ENCODE measurements around the gene NFAM1.

DNA sequence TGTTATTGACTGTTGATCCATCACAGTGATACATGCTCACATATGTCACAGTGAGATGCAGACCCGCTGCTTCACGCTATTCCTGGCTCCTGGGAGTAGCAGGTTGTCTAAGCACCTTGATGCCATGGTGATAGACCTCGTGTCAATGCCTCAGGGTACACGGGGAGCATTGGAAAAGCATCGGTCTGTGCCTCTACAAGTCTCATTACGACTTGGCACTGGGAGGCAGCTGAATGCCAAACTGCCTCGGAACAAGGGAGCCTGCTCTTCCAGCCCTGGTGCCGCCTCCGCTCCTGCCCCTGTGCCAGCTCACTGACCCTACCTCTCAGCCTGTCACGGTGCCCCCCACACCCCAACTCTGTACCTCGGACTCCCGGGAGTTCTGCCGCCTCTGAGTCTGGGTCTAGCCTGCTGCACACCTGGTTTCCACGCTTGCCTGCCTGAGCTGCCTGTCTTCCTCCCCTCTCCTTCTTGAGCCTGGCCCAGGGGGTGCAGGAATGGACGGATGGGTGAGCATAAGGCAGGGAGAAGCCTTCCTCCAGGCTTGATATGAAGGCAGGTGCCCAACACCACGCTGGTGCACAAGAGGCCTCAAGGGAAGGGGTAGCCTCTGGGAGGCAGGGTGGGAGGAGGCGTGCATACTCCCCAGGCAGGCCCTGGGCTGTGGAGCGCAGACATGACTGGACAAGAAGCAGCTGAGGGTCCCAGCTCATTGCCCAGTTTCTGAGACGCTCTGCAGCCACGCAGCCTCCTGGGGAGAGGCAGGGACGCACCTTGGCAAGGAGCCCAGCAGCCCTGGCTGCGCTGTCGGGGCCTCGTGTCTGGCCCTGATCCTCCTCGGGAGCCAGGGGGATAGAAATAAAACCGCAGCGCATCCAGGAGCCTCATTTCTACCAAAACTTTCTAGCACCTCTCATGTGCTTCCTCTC lies 1.8 kb upstream of the NFAM1 start:
- TF ChIP-seq, protein P1, sequence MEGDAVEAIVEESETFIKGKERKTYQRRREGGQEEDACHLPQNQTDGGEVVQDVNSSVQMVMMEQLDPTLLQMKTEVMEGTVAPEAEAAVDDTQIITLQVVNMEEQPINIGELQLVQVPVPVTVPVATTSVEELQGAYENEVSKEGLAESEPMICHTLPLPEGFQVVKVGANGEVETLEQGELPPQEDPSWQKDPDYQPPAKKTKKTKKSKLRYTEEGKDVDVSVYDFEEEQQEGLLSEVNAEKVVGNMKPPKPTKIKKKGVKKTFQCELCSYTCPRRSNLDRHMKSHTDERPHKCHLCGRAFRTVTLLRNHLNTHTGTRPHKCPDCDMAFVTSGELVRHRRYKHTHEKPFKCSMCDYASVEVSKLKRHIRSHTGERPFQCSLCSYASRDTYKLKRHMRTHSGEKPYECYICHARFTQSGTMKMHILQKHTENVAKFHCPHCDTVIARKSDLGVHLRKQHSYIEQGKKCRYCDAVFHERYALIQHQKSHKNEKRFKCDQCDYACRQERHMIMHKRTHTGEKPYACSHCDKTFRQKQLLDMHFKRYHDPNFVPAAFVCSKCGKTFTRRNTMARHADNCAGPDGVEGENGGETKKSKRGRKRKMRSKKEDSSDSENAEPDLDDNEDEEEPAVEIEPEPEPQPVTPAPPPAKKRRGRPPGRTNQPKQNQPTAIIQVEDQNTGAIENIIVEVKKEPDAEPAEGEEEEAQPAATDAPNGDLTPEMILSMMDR (IDR thresholded peaks at IDR 0.05): no peak
- no peak for TF ChIP-seq POLR2A (IDR thresholded peaks at IDR 0.05)

All from right lobe of liver (tissue), 4 donors.